NCI-H524 treated with DMSO at 0.1 percent for 48 hours (cell line): ENCODE data around the gene PLA2G5.
"Not testable (repeated sequence)": the region's sequence is repeated elsewhere in the genome, so short reads cannot be mapped to it uniquely, and the experiment has no call there.

Source experiments
- DNase-seq: peaks from one replicate; lab custom pipeline; 2025; lab: John Stamatoyannopoulos, UW

Gene PLA2G5

GRCh38 chr1:20069874-20070273 is at the start of gene PLA2G5:
TSS of gene PLA2G5 (plus strand) at chr1:20070194. CDS start at chr1:20084831, 14,637 bp downstream.
- DNase-seq, result no peak

GRCh38 chr1:20028125-20028524 is 41.9 kb upstream of the PLA2G5 start:
- no peak for DNase-seq

DNA sequence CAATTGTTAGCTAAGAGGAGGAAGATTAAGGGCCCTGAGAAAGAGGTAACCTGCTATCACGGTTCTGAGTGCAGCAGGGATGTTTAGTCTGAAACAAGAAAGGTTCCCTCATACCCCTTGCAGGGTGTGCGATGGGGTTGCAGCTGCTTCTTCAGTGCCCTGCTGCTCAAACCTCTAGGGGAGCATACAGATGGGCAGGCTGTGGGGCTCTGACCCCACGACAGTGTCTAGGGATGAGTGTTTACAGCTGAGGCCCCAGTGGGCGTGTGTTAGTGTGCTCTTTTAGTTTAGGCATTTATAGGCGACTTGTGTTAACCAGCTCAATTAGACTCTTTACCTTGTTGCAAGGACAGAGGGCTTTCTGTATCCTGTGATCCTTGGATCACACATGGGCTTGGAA is 41.3 kb upstream of the PLA2G5 start:
- DNase-seq, result no peak

- DNase-seq, result no peak
Observed at GRCh38 chr1:20029178-20029912, 40.6 kb upstream of the PLA2G5 start.

- not testable (repeated sequence) for DNase-seq
Observed at GRCh38 chr1:20030436-20031151, 39.4 kb upstream of the PLA2G5 start.

- no peak for DNase-seq
Observed at GRCh38 chr1:20031161-20031560, 38.8 kb upstream of the PLA2G5 start.

GRCh38 chr1:20031836-20032235 is 38.2 kb upstream of the PLA2G5 start:
- DNase-seq, result no peak

DNA sequence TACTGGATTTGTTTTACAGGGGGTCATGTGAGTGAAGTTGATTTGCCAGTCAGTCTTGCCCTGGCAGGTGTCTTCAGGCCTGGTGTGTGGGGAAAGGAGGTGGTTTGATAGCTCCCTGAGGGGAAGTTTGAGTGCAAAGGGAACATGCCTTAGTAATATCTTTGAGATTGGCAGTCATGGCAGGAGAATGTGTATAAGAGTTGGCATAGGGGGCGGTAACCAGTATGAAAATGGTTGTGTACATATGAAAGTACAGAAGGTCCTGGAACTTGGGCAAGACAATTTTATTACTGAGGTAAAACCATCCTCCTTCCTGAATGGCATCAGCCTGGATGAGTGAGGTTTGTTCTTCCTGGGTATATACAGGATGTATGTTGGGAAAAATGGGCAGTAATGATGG is 37.6 kb upstream of the PLA2G5 start:
- no peak for DNase-seq

- DNase-seq, result no peak
Observed at GRCh38 chr1:20033420-20033819, 36.6 kb upstream of the PLA2G5 start.

GRCh38 chr1:20035114-20035513 is 34.9 kb upstream of the PLA2G5 start:
- DNase-seq, result no peak

GRCh38 chr1:20037877-20038276 is 32.1 kb upstream of the PLA2G5 start:
- DNase-seq, result no peak

GRCh38 chr1:20047096-20047495 is 22.9 kb upstream of the PLA2G5 start:
- DNase-seq, result no peak

DNA sequence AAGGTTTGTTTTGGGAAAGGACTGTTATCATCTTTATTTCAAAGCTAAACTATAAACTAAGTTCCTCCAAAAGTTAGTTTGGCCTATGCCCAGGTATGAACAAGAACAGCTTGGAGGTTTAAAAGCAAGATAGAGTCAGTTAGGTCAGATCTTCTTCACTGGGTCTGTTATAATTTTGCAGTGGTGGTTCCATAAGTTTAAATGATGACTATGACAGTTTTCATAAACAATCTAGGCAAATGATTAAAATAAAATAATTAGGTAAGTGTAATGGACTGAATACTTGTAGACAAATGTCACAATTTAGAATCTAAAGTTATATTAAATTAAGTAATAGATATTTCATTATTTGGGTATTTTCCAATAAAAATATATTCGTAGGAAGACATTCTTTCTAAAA is 21.4 kb upstream of the PLA2G5 start:
- DNase-seq, result no peak

- not testable (repeated sequence) for DNase-seq
Observed at GRCh38 chr1:20049056-20049798, 20.8 kb upstream of the PLA2G5 start.

GRCh38 chr1:20051218-20051829 is 18.7 kb upstream of the PLA2G5 start:
- no peak for DNase-seq

DNA sequence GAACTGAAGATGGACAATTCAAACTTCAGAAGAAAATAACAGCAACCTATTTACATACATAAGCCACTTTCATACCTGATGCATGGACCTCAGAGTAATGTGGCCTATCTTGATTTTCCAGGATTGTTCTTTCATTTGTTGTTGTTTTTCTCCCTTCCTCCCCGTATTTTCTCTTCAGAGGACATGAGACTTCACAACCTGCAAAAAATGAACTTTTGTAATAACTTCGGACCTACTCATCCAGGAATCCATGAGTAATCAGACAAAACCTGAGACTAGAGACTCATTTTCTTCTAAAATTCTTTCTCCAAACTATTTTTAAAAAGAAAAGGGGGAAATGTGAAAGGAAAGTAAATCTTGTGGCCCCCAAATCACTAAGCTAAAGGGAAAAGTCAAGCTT is 17.6 kb upstream of the PLA2G5 start:
- DNase-seq, result no peak

DNA sequence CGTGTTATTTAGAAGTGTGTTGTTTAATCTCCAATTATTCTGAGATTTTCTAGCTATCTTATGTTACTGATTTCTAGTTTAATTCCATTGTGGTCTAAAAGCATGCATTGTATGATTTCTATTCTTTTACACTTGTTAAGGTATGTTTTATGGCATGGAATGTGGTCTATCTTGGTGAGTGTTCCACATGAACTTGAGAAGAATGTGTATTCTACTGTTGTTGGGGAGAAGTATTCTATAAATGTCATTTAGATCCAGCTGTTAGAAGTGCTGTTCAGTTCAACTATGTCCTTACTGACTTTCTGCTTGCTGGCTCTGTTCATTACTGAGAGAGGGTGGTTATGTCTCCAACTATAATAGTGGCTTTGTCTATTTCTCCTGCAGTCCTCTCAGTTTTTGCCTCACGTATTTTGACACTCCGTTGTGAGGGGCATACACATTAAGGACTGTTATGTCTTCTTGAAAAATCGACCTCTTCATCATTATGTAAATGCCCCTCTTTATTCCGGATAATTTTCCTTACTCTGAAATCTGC is 12.0 kb upstream of the PLA2G5 start:
- DNase-seq, result no peak

DNA sequence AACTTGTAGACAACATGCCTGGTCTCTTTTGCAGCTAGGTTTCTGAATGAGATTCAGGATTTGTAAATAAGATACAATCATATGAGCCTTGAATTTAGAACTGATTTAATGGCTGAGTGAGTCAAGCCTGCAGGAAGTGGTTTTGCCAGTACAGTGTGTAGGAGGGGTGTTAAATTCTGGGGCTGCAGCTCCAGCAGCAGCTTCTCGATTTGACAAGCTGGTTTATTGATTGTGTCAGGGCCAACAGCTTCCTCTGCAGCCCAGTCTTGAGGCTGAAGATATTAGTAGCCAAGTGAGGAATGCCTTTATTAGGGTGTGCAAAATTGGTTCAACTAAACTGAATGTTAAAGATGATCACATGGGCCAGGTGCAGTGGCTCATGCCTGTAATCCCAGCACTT is 11.5 kb upstream of the PLA2G5 start:
- DNase-seq, result no peak

- DNase-seq, result no peak
Observed at GRCh38 chr1:20059847-20060246, 10.1 kb upstream of the PLA2G5 start.

- DNase-seq, result not testable (repeated sequence)
Observed at GRCh38 chr1:20060791-20061190, 9.2 kb upstream of the PLA2G5 start.

DNA sequence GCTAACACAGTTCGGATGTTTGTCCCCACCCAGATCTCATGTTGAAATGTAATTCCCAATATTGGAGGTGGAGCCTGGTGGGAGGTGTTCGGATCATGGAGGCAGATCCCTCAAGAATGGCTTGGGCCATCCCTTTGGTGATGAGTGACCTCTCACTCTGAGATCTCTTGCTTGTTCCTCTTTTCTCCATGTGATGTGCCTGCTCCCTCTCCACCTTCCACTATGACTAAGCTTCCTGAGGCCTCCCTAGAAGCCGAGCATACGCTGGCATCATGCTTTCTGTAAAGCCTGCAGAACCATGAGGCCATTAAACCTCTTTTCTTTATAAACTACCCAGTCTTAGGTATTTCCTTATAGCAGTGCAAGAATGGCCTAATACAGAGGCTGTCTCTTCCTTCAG is 8.1 kb upstream of the PLA2G5 start:
- no peak for DNase-seq

DNA sequence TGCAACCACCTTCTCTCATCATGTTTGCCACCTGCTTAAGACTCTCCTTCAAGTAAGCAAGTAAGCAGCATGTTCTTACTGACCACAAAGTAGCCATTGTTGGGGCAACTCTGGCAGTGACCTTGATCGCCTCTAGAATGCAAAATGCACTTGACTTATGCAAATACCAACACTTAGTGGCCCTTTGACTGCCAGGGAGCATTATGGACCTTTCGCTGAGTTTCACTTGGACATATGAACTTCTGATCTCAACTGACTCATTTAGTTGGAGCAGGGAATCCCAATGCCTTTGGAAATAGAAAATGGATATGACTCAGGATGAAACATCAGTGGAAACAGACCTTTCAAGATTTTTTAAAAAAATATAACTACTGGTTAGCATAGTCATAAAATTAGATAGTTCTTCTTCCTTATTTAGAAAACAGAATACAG is 6.1 kb upstream of the PLA2G5 start:
- DNase-seq, result no peak
